ENCODE results near the gene CNKSR2. TPM values are rescaled to one million over a fixed set of nuclear protein-coding genes. Genes with fewer than 3 reads are reported as not detected.
A peak's percentile ranks its signal among the peaks of the same experiment; 100 is the strongest.

The CNKSR2 gene
- total and polyA plus RNA-seq, 4 donors: 0.55 to 3.3 (median 2.0) TPM

- Histone ChIP-seq H3K27me3 (ENCODE audit: control insufficient read depth in 4 of 4, insufficient read depth in 4 of 4, low read length in 3 of 4) (no peaks in the 10 kb centered on the region), H3K4me3 (ENCODE audit: low read depth in 1 of 3, low read length in 3 of 3) (no peak overlapping the region), H3K36me3 (ENCODE audit: control insufficient read depth in 4 of 4, insufficient read depth in 3 of 4, low read depth in 1 of 4, low read length in 3 of 4) (no peaks in the 10 kb centered on the region), H3K4me1 (ENCODE audit: control insufficient read depth in 4 of 4, insufficient read depth in 4 of 4, low read length in 3 of 4) (peaks cover 0 to 11% (median 6%) of the 10 kb centered on the region in 4 donors), H3K27ac (ENCODE audit: low read depth in 1 of 2, low read length in 2 of 2) (peak overlapping the region in 1 of 2 donors; percentile 5), H3K9me3 (ENCODE audit: control insufficient read depth in 4 of 4, low read length in 3 of 4) (no peaks in the 10 kb centered on the region), H3K9ac (ENCODE audit: low read depth in 1 of 2, low read length in 2 of 2) (no peak overlapping the region)
- no peak for TF ChIP-seq HNF4G (IDR thresholded peaks at IDR 0.05)
- TF ChIP-seq TAF1 (conservative IDR thresholded peaks at IDR 0.05): no peak
- no peak for TF ChIP-seq SP1 (IDR thresholded peaks at IDR 0.05)
- TF ChIP-seq FOXA2 (IDR thresholded peaks at IDR 0.05): peak; percentile 98
- TF ChIP-seq MAX (IDR thresholded peaks at IDR 0.05): peak; percentile 52
- TF ChIP-seq NR2F2 (IDR thresholded peaks at IDR 0.05): no peak
- TF ChIP-seq EGR1 (IDR thresholded peaks at IDR 0.05; ENCODE audit: low read depth in 2 of 2): peak in 1 of 2 donors; percentile 21
- TF ChIP-seq ZBTB33 (IDR thresholded peaks at IDR 0.05): peak; percentile 49
- peak; percentile 70 for TF ChIP-seq ATF3 (IDR thresholded peaks at IDR 0.05)
- no peak for TF ChIP-seq CTCF (IDR thresholded peaks at IDR 0.05; ENCODE audit: low read depth, low read length, missing input control)
- TF ChIP-seq YY1 (IDR thresholded peaks at IDR 0.05): no peak
- TF ChIP-seq HNF4A (conservative IDR thresholded peaks at IDR 0.05): peak; percentile 34 to 69
- peak; percentile 47 to 70 for TF ChIP-seq RXRA (IDR thresholded peaks at IDR 0.05)
- peak; percentile 94 for TF ChIP-seq FOXA1 (IDR thresholded peaks at IDR 0.05)
- TF ChIP-seq RAD21 (IDR thresholded peaks at IDR 0.05): peak in 1 of 2 donors; percentile 22
- TF ChIP-seq JUND (IDR thresholded peaks at IDR 0.05): peak; percentile 87 to 94
- no peak for TF ChIP-seq REST (IDR thresholded peaks at IDR 0.05)
- no peak for TF ChIP-seq GABPA (IDR thresholded peaks at IDR 0.05 in 1 of 2, conservative IDR thresholded peaks at IDR 0.05 in 1 of 2)
- no peak for DNase-seq (ENCODE audit: low spot score)
- 27% methylated on average over 3 of the region's 3 CpGs for WGBS
These were observed 326.7 kb downstream of the CNKSR2 start for GRCh38 chrX:21700967-21701366.
